Activated CD8-positive, alpha-beta T cell treated with anti-CD3 and anti-CD28 coated beads for 36 hours (primary cell): ENCODE data around the gene SLC39A5. TPM values are rescaled to one million over a fixed set of nuclear protein-coding genes. Genes with fewer than 3 reads are reported as not detected.
A peak's percentile ranks its signal among the peaks of the same experiment; 100 is the strongest.

Source experiments
- ATAC-seq: fragments of 200-7000 bp; cut with Tn5 transposase; one replicate; pipeline ENCODE4 v1.10.0; 2021; ENCODE audit warnings: mild to moderate bottlenecking, moderate library complexity
- CTCF ChIA-PET: fragments of 350-600 bp; sonication (Branson Sonifier 250); formaldehyde crosslinking; loops from one replicate; lab custom pipeline; 2021; ENCODE audit warnings: antibody characterized with exemption; lab: Charles Lee
- POLR2A ChIA-PET: fragments of 350-600 bp; sonication (Branson Sonifier 250); formaldehyde crosslinking; loops from one replicate; lab custom pipeline; 2021; ENCODE audit warnings: antibody characterized with exemption; lab: Charles Lee
- DNase-seq: peaks from one replicate; pipeline ENCODE4 v3.0.0-alpha.2; 2020
- H3K27ac Mint-ChIP-seq: one replicate; pipeline ENCODE4 v1.8.0; 2021; ENCODE audit warnings: mild to moderate bottlenecking, mixed read lengths
- H3K27me3 Mint-ChIP-seq: one replicate; pipeline ENCODE4 v1.8.0; 2021; ENCODE audit warnings: mixed read lengths
- H3K36me3 Mint-ChIP-seq: one replicate; pipeline ENCODE4 v1.8.0; 2021; ENCODE audit warnings: low read depth, mixed read lengths
- H3K4me1 Mint-ChIP-seq: one replicate; pipeline ENCODE4 v1.8.0; 2021; ENCODE audit warnings: low read depth, mixed read lengths
- H3K4me3 Mint-ChIP-seq: one replicate; pipeline ENCODE4 v1.8.0; 2021; ENCODE audit warnings: mild to moderate bottlenecking, moderate library complexity, mixed read lengths
- H3K9me3 Mint-ChIP-seq: one replicate; pipeline ENCODE4 v1.8.0; 2021; ENCODE audit warnings: mixed read lengths
- intact Hi-C: fragments of 100-400 bp; cut with micrococcal nuclease; formaldehyde crosslinking; loops from one replicate; pipeline ENCODE4 v1.10.0; 2022
- total RNA-seq, 2 experiments: library from RNA; stranded (reverse); gene quantifications; one replicate each; pipeline ENCODE4 v1.2.3, GENCODE V29; 2021
- TF ChIP-seq, protein P1 (sequence below): fragments of 200-600 bp; IDR thresholded peaks from one replicate; pipeline ENCODE4 v1.8.0; 2022; ENCODE audit warnings: antibody characterized with exemption, mild to moderate bottlenecking

The SLC39A5 gene
- total RNA-seq, 2 experiments from 2014 or later = 0.41 to 0.54 TPM

DNA sequence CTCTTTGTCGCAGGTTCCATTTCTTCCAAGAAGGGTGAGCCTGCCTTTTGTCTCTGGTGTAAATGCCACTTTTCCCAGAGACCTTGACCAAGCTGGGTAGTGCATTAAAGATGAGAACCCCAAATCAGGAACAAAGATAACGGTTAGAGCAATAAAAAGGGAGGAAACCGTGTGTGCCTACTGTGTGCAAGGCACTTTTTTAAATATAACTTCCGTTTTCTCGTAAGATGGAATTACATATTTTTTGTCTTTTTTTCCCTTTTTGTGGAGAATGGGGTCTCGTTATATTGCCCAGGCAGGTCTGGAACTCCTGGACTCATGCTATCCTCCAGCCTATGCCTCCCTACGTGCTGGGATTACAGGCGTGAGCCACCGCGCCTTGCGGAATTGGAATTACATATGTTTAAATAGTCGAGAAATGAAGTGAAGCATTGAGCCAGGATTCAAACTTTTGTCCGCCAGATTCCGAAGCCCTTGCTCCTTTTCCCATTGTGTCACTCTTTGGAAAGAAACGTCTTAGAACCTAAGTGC lies 6.2 kb upstream of the SLC39A5 start:
- Mint-ChIP-seq H3K4me1 (peaks cover 27% of the 10 kb centered on the region), H3K36me3 (peaks cover 14% of the 10 kb centered on the region), H3K27ac (peak overlapping the region; percentile 87), H3K27me3 (no peaks in the 10 kb centered on the region), H3K4me3 (peak overlapping the region; percentile 98), H3K9me3 (no peaks in the 10 kb centered on the region)
- DNase-seq (no peak), ATAC-seq (no peak)
- intact Hi-C loops = loop anchor here (2.0 to 5.0 kb wide), 3 partner anchors 33 to 105 kb away; partner anchors contain the start of genes COQ10A and ZC3H10
- TF ChIP-seq, protein P1, sequence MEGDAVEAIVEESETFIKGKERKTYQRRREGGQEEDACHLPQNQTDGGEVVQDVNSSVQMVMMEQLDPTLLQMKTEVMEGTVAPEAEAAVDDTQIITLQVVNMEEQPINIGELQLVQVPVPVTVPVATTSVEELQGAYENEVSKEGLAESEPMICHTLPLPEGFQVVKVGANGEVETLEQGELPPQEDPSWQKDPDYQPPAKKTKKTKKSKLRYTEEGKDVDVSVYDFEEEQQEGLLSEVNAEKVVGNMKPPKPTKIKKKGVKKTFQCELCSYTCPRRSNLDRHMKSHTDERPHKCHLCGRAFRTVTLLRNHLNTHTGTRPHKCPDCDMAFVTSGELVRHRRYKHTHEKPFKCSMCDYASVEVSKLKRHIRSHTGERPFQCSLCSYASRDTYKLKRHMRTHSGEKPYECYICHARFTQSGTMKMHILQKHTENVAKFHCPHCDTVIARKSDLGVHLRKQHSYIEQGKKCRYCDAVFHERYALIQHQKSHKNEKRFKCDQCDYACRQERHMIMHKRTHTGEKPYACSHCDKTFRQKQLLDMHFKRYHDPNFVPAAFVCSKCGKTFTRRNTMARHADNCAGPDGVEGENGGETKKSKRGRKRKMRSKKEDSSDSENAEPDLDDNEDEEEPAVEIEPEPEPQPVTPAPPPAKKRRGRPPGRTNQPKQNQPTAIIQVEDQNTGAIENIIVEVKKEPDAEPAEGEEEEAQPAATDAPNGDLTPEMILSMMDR = no peak
- CTCF ChIA-PET = interaction anchor here (2.2 to 4.1 kb wide), 6 partner anchors 17 to 105 kb away, joined by 7 to 41 read pairs (median 22); partner anchors contain the start of genes ANKRD52, SMARCC2 and ZC3H10
- POLR2A ChIA-PET = interaction anchor here (1.1 to 3.1 kb wide), 5 partner anchors 13 to 106 kb away, joined by 3 to 22 read pairs (median 7); partner anchors contain the start of genes ANKRD52 and ZC3H10

DNA sequence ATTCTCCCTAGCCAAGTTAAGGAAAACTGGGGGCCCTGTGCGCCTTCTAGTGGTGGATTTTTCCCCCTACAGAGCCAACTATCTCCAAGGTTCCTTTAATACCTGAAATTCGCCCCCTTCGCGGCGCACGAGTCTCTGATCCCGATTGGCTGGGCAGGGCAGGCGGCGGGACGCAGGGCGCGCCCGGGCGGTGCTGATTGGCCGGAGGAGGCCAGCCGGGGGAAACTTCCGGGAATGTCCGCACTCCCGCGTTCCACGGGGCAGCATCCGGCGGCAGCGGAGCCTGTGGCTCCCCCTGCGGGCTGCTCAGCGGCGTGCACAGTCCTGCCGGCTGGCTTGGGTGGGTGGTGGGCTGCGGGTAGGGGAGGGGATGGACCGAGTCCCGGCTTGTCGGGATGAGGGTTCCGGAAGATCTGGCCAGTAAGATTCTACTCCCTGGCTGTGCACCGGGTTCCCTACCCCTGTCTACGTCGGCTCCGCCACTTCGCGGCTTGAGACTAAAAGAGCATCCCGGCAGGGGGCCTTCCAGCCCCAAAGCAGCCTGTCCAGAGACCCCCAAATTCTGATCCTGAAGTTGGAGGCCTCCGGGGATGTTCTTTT lies 5.6 kb upstream of the SLC39A5 start, which contains the start of gene NABP2:
Gene NABP2, plus strand, starts transcription at position 241 of the 600 bp plus-strand sequence. CDS start 515 bp downstream, outside the sequence.
- no peaks in the 10 kb centered on the region for H3K27me3 Mint-ChIP-seq
- H3K27ac Mint-ChIP-seq = peak within 1 kb of the TSS; percentile 87
- ChIA-PET CTCF (interaction anchor here (4.0 kb wide), 1 partner anchor 35 kb away, joined by 41 read pairs; the partner anchor contains the start of gene SMARCC2), POLR2A (interaction anchor here (2.9 to 3.1 kb wide), 3 partner anchors 19 to 106 kb away, joined by 7 to 22 read pairs (median 16); partner anchors contain the start of genes ANKRD52 and ZC3H10)
- intact Hi-C loops = loop anchor here (2.0 to 5.0 kb wide), 2 partner anchors 33 to 43 kb away; partner anchors contain the start of gene COQ10A
- no peaks in the 10 kb centered on the region for H3K9me3 Mint-ChIP-seq
- ATAC-seq (peak; percentile 81), DNase-seq (peak; percentile 97)
- H3K4me3 Mint-ChIP-seq = peak within 1 kb of the TSS; percentile 98
- peaks cover 17% of the 10 kb centered on the region for H3K36me3 Mint-ChIP-seq
- H3K4me1 Mint-ChIP-seq = peaks cover 27% of the 10 kb centered on the region
- TF ChIP-seq, protein P1 = peak; percentile 89

DNA sequence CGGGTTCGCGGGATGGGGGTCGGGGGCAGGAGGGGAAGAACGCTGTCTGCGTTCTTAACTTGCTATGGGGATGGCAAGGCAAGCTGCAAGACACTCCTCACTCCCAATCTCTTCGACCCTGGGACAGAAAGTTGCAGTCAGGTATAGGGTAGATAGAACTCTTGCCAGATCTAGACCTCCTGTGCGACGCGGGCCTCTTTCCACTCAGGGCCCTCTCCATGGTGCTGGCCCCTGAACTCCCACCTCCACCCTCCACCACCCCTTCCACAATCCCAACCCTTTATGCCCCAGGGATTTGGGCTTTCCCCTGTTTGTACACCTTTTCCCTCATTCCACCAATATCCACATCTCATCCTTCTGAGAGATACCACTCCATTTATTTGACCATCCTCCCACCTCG lies 4.9 kb upstream of the SLC39A5 start:
- intact Hi-C loops = loop anchor here (2.0 to 5.0 kb wide), 2 partner anchors 34 to 42 kb away; partner anchors contain the start of gene COQ10A
- Mint-ChIP-seq H3K27me3 (no peaks in the 10 kb centered on the region), H3K27ac (peak overlapping the region; percentile 87), H3K36me3 (peaks cover 18% of the 10 kb centered on the region), H3K9me3 (no peaks in the 10 kb centered on the region), H3K4me3 (peak overlapping the region; percentile 98), H3K4me1 (peaks cover 25% of the 10 kb centered on the region)
- TF ChIP-seq, protein P1 = no peak
- no peak for ATAC-seq
- CTCF ChIA-PET = interaction anchor here (1.4 kb wide), 1 partner anchor 239 kb away, joined by 3 read pairs; no protein-coding TSS in a partner anchor
- POLR2A ChIA-PET = no interaction called here
- peak; percentile 33 for DNase-seq

DNA sequence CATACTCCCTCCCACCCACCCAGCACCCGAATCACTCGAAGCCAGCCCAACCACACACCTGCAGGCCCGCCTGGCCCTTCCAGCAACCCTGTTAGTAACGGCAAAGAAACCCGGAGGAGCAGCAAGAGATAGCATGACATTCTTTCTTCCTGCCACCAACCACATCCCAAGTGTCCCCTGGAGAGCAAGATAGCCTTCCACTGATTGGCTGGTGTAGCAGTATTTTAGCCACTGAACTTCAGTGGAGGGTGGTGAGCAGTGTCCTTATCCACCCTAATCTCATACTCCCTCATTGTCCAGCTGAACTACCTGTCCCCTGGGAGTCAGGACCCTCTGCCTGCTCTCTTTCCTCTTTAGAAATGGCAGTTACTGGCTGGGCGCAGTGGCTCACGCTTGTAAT lies 769 bp upstream of the SLC39A5 start:
- TF ChIP-seq, protein P1 = no peak
- DNase-seq (no peak), ATAC-seq (no peak)
- Mint-ChIP-seq H3K9me3 (no peaks in the 10 kb centered on the region), H3K36me3 (peaks cover 18% of the 10 kb centered on the region), H3K27me3 (no peaks in the 10 kb centered on the region), H3K27ac (no peak overlapping the region), H3K4me3 (no peak overlapping the region), H3K4me1 (peaks cover 12% of the 10 kb centered on the region)
- CTCF ChIA-PET = no interaction called here
- POLR2A ChIA-PET = no interaction called here
- intact Hi-C loops = no loop called here
